GM23338 (cell line): ENCODE results near the gene IL1RAPL2. TPM values are rescaled to one million over a fixed set of nuclear protein-coding genes. Genes with fewer than 3 reads are reported as not detected.

Source experiments
- ATAC-seq: fragments of 200-7000 bp; cut with Tn5 transposase; 3 replicates; pipeline ENCODE4 v1.9.1; 2020
- DNase-seq: peaks from one replicate; pipeline ENCODE4 v3.0.0-alpha.2; 2015; ENCODE audit warnings: low spot score
- H2AFZ ChIP-seq: fragments of 200-600 bp; sonication (generic); 2 replicates; pipeline ENCODE4 v1.8.0; 2016; ENCODE audit warnings: antibody characterized with exemption, mild to moderate bottlenecking, moderate library complexity
- H3F3A ChIP-seq: fragments of 200-600 bp; sonication (generic); replicated peaks from 2 replicates; pipeline ENCODE4 v1.8.0; 2017; ENCODE audit warnings: antibody characterized with exemption, mixed run types, low read depth
- H3K27ac ChIP-seq: fragments of 200-600 bp; sonication (generic); 2 replicates; pipeline ENCODE4 v1.6.1; 2016; ENCODE audit warnings: low read depth
- H3K27me3 ChIP-seq: fragments of 200-600 bp; sonication (generic); 2 replicates; pipeline ENCODE4 v1.8.0; 2016; ENCODE audit warnings: mild to moderate bottlenecking, mixed run types, moderate library complexity; ENCODE audit not compliant: insufficient read depth
- H3K36me3 ChIP-seq: fragments of 200-600 bp; sonication (generic); 2 replicates; pipeline ENCODE4 v1.8.0; 2016; ENCODE audit warnings: mild to moderate bottlenecking; ENCODE audit not compliant: insufficient read depth
- H3K4me1 ChIP-seq: fragments of 200-600 bp; sonication (generic); 2 replicates; pipeline ENCODE4 v1.8.0; 2016; ENCODE audit warnings: mild to moderate bottlenecking, moderate library complexity; ENCODE audit not compliant: insufficient read depth
- H3K4me2 ChIP-seq: fragments of 200-600 bp; sonication (generic); 2 replicates; pipeline ENCODE4 v1.7.1; 2017; ENCODE audit warnings: mixed run types
- H3K4me3 ChIP-seq: fragments of 200-600 bp; sonication (generic); 2 replicates; pipeline ENCODE4 v1.6.1; 2016; ENCODE audit warnings: mixed run types
- H3K79me2 ChIP-seq: fragments of 200-600 bp; sonication (generic); replicated peaks from 2 replicates; pipeline ENCODE4 v1.8.0; 2017; ENCODE audit warnings: mild to moderate bottlenecking; ENCODE audit not compliant: insufficient read depth
- H3K9me2 ChIP-seq: fragments of 200-600 bp; sonication (generic); 2 replicates; pipeline ENCODE4 v1.8.0; 2017; ENCODE audit not compliant: insufficient read depth
- H4K20me1 ChIP-seq: fragments of 200-600 bp; sonication (generic); replicated peaks from 2 replicates; pipeline ENCODE4 v1.8.0; 2017; ENCODE audit warnings: mild to moderate bottlenecking; ENCODE audit not compliant: insufficient read depth
- H3K27ac Mint-ChIP-seq: 2 replicates; pipeline ENCODE4 v1.8.0; 2020; ENCODE audit warnings: inconsistent platforms, mild to moderate bottlenecking, moderate library complexity, mixed read lengths
- H3K27me3 Mint-ChIP-seq: 3 replicates; pipeline ENCODE4 v1.8.0; 2022; ENCODE audit warnings: low read depth, mild to moderate bottlenecking, moderate library complexity, mixed read lengths, inconsistent platforms; ENCODE audit not compliant: insufficient read depth, poor library complexity
- H3K36me3 Mint-ChIP-seq: 3 replicates; pipeline ENCODE4 v1.8.0; 2021; ENCODE audit warnings: low read depth, mild to moderate bottlenecking, inconsistent platforms, moderate library complexity, mixed read lengths
- H3K4me1 Mint-ChIP-seq: 3 replicates; pipeline ENCODE4 v1.8.0; 2020; ENCODE audit warnings: mild to moderate bottlenecking, inconsistent platforms, mixed read lengths
- H3K4me3 Mint-ChIP-seq: 3 replicates; pipeline ENCODE4 v1.8.0; 2021; ENCODE audit warnings: moderate library complexity, mild to moderate bottlenecking, inconsistent platforms, mixed read lengths
- H3K9me3 Mint-ChIP-seq: 3 replicates; pipeline ENCODE4 v1.8.0; 2020; ENCODE audit warnings: moderate library complexity, mild to moderate bottlenecking, inconsistent platforms, mixed read lengths
- CTCF ChIP-seq, 2 experiments: fragments of 200-600 bp in 1 of 2; sonication (generic) in 1 of 2; conservative IDR thresholded peaks; 2 replicates each; pipeline versions ENCODE4 v1.5.1 to v1.6.1; 2016 to 2017; ENCODE audit warnings: antibody characterized with exemption in 2 of 2, low read depth in 2 of 2, mild to moderate bottlenecking in 2 of 2, moderate library complexity in 1 of 2
- ETS1 ChIP-seq: IDR thresholded peaks from 2 replicates; pipeline ENCODE4 v1.6.1; 2016; ENCODE audit warnings: antibody characterized with exemption
- EZH2phosphoT487 ChIP-seq: fragments of 200-600 bp; sonication (generic); IDR thresholded peaks from one replicate; pipeline ENCODE4 v1.8.1; 2018; ENCODE audit warnings: antibody characterized with exemption; ENCODE audit not compliant: unreplicated experiment
- JUNB ChIP-seq: IDR thresholded peaks from one replicate; pipeline ENCODE4 v1.6.1; 2016; ENCODE audit warnings: antibody characterized with exemption; ENCODE audit not compliant: unreplicated experiment
- NANOG ChIP-seq: IDR thresholded peaks from 2 replicates; pipeline ENCODE4 v1.6.1; 2016; ENCODE audit warnings: antibody characterized with exemption, borderline replicate concordance
- POLR2AphosphoS5 ChIP-seq: IDR thresholded peaks from 2 replicates; pipeline ENCODE4 v1.6.1; 2016; ENCODE audit warnings: antibody characterized with exemption, low read depth
- STAT1 ChIP-seq: IDR thresholded peaks from one replicate; pipeline ENCODE4 v1.6.1; 2016; ENCODE audit warnings: antibody characterized with exemption; ENCODE audit not compliant: unreplicated experiment
- ZNF331 ChIP-seq: fragments of 250-450 bp; sonication (Bioruptor Pico); IDR thresholded peaks from 2 replicates; pipeline ENCODE4 v1.5.0; 2020; ENCODE audit warnings: low read depth, mild to moderate bottlenecking, moderate library complexity
- polyA plus RNA-seq: library from polyadenylated mRNA; unstranded; fragments of >200 nt; fragmentation: Nextera tagmentation; extraction: Ambion mirVana; gene quantifications from 2 replicates; pipeline ENCODE4 v1.2.1, GENCODE V29; 2016
- total RNA-seq: library from RNA; depleted of rRNA; stranded (reverse); fragments of >200 nt; shearing (Covaris generic); gene quantifications from 2 replicates; pipeline ENCODE4 v1.2.3, GENCODE V29; 2014
- TF ChIP-seq, protein P1 (sequence below): fragments of 250-450 bp; sonication (Bioruptor Pico); IDR thresholded peaks from 2 replicates; pipeline ENCODE4 v1.5.0; 2020; ENCODE audit warnings: mild to moderate bottlenecking, moderate library complexity

The IL1RAPL2 gene
- total and polyA plus RNA-seq, 2 experiments from 2014 or later, result 0.80 to 0.94 TPM

GRCh38 chrX:105269386-105269785 lies 703.4 kb downstream of the IL1RAPL2 start:
- no peaks in the 10 kb centered on the region for H3K9me3 Mint-ChIP-seq
- Histone ChIP-seq H3K27ac (no peak overlapping the region), H3F3A (no peaks in the 10 kb centered on the region), H2AFZ (no peak overlapping the region), H4K20me1 (no peaks in the 10 kb centered on the region), H3K9me2 (no peaks in the 10 kb centered on the region), H3K79me2 (no peaks in the 10 kb centered on the region), H3K4me1 (no peaks in the 10 kb centered on the region), H3K27me3 (no peaks in the 10 kb centered on the region), H3K4me2 (no peak overlapping the region), H3K36me3 (no peaks in the 10 kb centered on the region), H3K4me3 (no peak overlapping the region)
- no peak overlapping the region for H3K4me3 Mint-ChIP-seq
- H3K4me1 Mint-ChIP-seq, result peaks cover 2% of the 10 kb centered on the region; the same call in 1 of the 3 replicates
- no peaks in the 10 kb centered on the region for H3K27me3 Mint-ChIP-seq
- no peak overlapping the region for H3K27ac Mint-ChIP-seq
- ATAC-seq (no peak), DNase-seq (no peak)
- no peaks in the 10 kb centered on the region for H3K36me3 Mint-ChIP-seq
- TF ChIP-seq JUNB (no peak), ZNF331 (CRISPR knock-in tag) (no peak), POLR2AphosphoS5 (no peak), NANOG (no peak), STAT1 (no peak), ETS1 (no peak), EZH2phosphoT487 (no peak), CTCF (conservative IDR thresholded peaks at IDR 0.05; ENCODE audit: low read depth in 2 of 2) (no peak)
- TF ChIP-seq, protein P1, sequence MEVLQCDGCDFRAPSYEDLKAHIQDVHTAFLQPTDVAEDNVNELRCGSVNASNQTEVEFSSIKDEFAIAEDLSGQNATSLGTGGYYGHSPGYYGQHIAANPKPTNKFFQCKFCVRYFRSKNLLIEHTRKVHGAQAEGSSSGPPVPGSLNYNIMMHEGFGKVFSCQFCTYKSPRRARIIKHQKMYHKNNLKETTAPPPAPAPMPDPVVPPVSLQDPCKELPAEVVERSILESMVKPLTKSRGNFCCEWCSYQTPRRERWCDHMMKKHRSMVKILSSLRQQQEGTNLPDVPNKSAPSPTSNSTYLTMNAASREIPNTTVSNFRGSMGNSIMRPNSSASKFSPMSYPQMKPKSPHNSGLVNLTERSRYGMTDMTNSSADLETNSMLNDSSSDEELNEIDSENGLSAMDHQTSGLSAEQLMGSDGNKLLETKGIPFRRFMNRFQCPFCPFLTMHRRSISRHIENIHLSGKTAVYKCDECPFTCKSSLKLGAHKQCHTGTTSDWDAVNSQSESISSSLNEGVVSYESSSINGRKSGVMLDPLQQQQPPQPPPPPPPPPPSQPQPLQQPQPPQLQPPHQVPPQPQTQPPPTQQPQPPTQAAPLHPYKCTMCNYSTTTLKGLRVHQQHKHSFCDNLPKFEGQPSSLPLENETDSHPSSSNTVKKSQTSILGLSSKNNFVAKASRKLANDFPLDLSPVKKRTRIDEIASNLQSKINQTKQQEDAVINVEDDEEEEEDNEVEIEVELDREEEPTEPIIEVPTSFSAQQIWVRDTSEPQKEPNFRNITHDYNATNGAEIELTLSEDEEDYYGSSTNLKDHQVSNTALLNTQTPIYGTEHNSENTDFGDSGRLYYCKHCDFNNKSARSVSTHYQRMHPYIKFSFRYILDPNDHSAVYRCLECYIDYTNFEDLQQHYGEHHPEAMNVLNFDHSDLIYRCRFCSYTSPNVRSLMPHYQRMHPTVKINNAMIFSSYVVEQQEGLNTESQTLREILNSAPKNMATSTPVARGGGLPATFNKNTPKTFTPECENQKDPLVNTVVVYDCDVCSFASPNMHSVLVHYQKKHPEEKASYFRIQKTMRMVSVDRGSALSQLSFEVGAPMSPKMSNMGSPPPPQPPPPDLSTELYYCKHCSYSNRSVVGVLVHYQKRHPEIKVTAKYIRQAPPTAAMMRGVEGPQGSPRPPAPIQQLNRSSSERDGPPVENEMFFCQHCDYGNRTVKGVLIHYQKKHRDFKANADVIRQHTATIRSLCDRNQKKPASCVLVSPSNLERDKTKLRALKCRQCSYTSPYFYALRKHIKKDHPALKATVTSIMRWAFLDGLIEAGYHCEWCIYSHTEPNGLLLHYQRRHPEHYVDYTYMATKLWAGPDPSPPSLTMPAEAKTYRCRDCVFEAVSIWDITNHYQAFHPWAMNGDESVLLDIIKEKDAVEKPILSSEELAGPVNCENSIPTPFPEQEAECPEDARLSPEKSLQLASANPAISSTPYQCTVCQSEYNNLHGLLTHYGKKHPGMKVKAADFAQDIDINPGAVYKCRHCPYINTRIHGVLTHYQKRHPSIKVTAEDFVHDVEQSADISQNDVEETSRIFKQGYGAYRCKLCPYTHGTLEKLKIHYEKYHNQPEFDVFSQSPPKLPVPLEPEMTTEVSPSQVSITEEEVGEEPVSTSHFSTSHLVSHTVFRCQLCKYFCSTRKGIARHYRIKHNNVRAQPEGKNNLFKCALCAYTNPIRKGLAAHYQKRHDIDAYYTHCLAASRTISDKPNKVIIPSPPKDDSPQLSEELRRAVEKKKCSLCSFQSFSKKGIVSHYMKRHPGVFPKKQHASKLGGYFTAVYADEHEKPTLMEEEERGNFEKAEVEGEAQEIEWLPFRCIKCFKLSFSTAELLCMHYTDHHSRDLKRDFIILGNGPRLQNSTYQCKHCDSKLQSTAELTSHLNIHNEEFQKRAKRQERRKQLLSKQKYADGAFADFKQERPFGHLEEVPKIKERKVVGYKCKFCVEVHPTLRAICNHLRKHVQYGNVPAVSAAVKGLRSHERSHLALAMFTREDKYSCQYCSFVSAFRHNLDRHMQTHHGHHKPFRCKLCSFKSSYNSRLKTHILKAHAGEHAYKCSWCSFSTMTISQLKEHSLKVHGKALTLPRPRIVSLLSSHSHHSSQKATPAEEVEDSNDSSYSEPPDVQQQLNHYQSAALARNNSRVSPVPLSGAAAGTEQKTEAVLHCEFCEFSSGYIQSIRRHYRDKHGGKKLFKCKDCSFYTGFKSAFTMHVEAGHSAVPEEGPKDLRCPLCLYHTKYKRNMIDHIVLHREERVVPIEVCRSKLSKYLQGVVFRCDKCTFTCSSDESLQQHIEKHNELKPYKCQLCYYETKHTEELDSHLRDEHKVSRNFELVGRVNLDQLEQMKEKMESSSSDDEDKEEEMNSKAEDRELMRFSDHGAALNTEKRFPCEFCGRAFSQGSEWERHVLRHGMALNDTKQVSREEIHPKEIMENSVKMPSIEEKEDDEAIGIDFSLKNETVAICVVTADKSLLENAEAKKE, result no peak
